GM19043 (cell line): ENCODE results near the gene DYNLT2.
"Not testable (repeated sequence)": the region's sequence is repeated elsewhere in the genome, so short reads cannot be mapped to it uniquely, and the experiment has no call there.

Experiments used
- ATAC-seq: cut with Tn5 transposase; IDR thresholded peaks from one replicate; pipeline ENCODE4 v1.9.1; 2021; ENCODE audit warnings: low read depth; ENCODE audit not compliant: unreplicated experiment

DYNLT2 gene

DNA sequence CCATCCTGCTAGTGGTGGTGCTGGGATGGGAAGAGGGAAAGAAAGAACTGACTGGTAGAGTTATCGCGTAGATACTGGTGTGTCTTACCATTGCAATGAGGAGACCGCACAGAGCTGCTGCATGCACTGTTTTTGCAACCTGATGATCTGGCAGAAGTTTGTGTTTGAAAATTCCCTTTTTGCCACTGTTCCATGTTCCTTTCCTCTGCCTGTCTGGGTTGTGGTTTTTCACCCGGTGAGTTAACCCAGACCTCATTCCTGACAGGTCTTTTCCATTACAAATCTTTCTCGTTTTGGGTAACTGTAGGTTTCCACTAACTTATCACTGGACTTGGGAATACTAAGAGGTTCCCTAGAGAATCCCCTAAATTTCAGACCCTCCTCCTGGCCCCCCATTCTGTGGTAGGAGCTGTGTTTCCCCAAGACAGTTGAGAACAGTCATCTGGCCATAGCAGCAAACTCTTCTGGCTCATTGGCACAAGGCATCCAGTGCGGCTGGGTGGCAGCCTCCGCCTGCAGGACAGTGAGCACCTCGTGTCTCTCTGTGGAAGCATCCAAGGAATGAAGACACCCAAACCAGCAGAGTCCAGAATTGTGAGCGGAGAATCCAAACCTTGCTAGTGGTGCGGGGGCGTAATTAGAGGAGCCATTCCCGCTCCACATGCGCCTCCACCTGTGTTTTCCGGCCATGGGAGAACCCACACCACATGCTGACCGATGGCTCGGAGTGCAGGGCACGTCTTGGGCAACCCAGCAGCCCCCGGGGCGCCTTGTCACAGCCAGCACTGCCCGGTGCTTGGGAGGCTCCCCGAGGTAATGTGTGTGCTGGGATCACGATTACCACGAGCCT is 32.8 kb upstream of the DYNLT2 start:
- no peak for ATAC-seq

DNA sequence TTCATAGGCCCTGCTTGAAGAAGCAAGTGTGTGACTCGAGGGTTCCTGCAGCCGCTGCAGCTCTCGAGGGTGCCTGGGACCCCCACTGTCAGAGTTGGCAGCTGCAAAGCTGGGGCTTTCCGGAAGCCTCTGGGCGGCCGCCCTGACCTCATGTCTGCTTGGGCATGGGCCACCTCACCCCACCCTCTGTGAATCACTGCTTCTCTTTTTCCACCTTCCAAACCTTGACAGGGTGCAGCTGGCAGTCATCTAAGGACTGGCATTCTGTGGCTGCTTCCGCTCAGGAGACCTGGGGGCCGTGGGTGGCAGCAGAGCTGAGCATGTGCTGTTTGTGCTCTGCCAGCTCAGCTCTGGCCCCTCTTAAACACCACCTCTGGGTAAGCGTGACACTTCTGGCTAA is 32.0 kb upstream of the DYNLT2 start:
- no peak for ATAC-seq

- no peak for ATAC-seq
These were observed 31.6 kb upstream of the DYNLT2 start for GRCh38 chr6:169782966-169783365.

DNA sequence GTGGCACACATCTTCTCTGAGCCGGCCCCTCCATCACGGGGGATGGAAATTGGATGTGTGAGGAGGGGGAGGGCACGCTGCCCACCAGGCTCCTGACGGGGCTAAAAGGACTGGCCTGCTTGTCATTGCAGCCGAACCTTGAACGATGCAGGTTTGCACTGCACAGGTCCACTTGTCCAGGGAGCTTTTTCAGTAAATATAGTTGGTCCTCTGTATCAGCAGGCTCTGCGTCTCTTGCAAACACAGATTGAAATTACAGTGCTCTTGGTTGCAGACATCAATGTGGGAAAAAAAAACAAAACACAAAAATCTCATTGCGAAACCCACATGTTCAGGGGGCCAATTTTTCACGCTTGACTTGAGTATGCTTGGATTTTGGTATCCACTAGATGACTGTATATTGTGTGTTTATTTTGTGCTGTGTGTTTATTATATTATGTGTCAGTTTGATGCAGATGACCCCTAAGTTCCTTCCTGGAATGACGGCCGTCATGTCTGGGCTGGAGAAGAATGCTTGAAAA is 29.3 kb upstream of the DYNLT2 start:
- ATAC-seq = no peak

- ATAC-seq = no peak
These were observed 28.5 kb upstream of the DYNLT2 start for GRCh38 chr6:169779896-169780295.

- ATAC-seq = no peak
These were observed 27.9 kb upstream of the DYNLT2 start for GRCh38 chr6:169779092-169779815.

DNA sequence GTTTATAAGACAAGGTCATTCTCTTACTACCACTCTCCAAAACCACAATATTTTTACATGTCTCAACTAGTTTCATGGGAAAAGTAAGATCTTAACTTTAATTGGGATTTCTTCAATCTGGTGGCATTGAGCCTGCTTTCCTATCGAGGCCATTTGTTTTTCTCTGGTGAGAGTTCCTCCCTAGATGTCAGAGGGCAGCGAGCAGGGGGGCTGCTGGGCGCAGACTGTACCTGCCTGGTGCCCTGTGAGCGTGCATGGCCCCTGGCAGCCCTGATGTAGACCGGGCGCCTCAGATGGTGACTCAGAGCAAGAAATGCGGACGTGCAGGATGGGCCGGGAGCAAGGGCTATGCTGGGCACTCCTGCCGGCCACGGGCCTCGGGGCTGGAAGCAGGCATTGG is 27.3 kb upstream of the DYNLT2 start:
- ATAC-seq = no peak

DNA sequence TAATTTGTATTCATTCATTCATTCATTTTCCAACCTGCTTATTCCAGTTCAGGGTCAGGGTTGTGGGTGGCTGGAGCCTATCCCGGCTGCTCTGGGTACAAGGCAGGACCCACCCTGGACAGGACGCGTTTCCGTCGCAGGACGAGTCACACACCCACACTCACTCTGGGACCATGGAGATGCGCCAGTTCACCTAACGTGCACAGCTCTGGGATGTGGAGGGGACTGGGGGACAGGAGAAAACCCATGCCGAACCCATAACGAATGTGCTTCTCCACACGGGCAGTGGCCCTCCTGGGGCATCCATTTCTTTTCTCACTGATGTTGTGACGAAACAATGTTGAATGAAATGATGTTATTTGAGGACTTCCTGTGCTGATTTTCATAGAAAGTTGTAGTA is 26.5 kb upstream of the DYNLT2 start:
- no peak for ATAC-seq

DNA sequence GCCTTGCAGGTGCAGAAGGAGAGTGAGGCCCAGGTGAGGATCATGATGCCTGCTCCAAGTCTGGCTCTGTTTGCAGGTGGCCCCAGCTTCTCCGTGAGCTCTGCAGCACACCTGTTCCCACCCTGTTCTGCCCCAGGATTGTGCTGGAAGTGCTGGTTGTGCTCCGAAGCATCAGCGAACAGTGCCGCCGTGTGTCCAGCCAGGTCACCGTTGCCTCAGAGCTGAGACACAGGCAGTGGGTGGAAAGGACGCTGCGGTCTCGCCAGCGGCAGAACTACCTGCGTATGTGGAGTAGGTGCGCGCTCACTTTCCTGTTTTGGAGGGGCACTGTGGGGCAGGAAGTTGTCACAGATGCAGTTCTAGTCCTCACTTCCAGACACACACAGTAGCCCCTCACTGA is 25.0 kb upstream of the DYNLT2 start:
- no peak for ATAC-seq

DNA sequence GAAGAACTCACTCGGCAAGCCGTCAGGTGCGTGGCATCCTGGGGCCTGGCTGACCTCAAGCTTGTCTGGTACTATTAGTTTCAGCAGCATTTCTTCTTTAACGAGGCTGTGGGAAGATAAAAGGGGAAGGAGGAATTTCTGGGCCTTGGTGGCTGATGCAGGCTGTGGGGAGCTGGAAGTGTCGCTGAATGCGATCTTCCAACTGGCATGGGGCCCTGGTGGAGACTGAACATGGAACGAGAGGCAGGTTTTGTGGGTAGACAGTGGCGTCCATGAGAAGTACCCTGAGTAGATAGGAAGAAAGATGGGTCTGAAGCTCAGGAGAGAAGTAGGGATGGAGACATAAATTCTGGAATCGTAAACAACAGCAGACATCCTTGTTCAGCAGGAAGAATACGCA is 23.9 kb upstream of the DYNLT2 start:
- no peak for ATAC-seq

DNA sequence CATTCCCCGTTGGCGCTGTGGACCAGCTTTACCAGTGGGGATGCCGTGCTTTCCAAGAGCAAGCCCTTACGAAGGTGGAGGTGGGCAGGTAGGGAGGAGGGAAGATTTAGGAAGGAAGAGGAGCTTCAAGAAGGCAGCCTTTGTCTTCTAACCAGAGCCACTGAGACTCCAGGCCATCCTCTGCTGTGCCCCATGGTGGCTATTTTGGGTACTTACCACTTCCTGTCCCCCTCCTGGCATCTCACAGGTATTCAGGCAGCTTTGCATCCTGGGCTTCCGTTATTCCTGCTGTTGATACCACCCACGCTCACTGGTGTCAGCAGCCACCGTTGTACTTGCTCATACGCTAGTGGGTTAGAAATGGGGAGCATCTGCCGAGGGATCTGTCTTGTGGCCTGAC is 23.0 kb upstream of the DYNLT2 start:
- no peak for ATAC-seq

DNA sequence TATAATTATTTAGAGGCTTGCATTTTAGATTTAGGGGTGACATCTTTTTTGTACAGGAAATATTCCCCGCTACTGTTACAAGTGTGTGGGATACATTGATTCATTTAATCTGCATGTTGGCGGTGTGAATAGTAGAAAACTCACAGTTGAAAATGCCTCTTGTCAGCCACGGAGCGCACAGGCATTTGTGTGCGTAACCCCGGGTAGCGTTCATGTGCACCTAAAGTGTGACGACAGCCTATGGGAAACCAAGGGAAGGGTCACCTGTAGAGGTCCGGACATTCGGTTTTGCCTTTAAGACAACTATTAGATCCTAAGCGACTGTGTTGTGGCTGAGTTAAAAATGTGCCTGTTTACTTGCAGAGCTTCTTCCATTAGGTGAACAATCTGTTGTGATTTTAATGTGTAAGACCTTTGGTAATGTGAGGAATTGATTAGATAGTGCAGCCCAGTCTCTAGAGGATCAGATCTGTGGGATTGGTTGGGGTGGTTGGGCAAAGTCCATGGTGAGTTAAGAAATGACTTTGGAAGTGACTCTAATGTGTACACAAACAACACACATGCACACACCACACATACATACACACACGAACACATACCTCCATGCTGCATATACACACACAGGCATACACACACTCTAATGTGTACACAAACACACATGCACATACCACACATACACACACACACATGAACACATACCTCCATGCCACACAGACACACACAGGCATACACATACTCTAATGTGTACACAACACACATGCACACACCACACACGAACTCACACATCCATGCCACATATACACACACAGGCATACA is 15.8 kb upstream of the DYNLT2 start:
- no peak for ATAC-seq

- no peak for ATAC-seq
These were observed 14.9 kb upstream of the DYNLT2 start for GRCh38 chr6:169766232-169766631.

GRCh38 chr6:169765789-169766188 is 14.4 kb upstream of the DYNLT2 start:
- not testable (repeated sequence) for ATAC-seq

- ATAC-seq = no peak
These were observed 12.5 kb upstream of the DYNLT2 start for GRCh38 chr6:169763881-169764280.

DNA sequence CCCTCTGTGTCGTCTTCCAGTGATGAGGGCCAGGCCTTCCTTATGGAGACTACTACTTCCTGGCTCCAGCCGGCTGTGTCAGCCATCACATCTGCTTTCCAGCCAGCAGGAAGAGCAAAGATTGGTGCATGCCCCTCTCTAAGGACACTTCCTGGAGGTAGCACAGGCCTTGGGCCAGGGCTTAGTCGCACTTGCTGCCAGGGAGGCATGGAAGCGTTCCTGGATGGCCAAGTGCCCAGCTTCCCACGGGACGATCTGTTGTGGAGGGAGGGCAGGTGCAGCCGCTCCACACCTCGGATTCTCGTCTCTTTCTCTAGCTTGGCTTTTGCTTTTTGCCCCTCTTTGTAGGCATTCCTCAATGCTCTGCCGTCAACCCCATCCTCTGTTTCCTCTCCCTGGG is 11.9 kb upstream of the DYNLT2 start:
- no peak for ATAC-seq

GRCh38 chr6:169755162-169755561 is 3.8 kb upstream of the DYNLT2 start:
- ATAC-seq = no peak

GRCh38 chr6:169752074-169752623 is 777 bp upstream of the DYNLT2 start:
- ATAC-seq = no peak

GRCh38 chr6:169746556-169746955 is 4.8 kb downstream of the DYNLT2 start:
- no peak for ATAC-seq

DNA sequence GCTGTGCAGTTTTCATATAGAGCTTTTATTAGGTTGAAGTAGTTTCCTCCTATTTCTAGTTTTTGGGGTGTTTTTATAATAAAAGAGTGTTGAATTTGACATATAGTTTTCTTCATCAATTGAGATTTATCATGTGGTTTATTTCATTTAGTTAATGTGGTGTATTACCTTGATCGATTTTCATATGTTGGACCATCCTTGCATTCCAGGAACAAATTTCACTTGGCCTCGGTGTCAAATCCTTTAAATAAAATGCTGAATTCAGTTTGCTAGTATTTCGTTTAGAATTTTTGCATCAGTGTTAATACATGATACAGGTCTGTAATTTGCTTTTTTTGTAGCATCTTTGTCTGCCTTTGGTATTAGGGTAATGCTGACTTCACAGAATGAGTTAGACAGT is 6.0 kb downstream of the DYNLT2 start:
- ATAC-seq = no peak

DNA sequence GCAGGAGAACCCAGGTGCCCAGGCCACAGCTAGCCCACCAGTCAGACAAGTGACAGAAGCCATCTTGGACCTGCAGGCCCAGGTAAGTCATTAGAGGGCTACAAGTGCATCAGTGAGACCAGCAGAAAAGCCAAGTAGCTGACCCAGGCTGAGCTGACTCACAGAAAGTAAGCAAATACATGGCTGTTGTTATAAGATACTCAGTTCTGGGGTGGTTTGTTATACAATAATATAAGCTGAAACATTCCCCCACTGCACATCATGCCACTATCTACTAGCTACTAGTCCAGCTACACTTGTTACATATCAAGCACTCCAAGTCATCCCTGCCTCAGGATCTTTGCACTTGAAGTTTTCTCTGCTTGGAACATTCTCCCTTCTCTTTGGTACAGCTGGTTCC is 10.0 kb downstream of the DYNLT2 start:
- no peak for ATAC-seq
